AG09309 (cell line): Measurements from ENCODE around the gene AGAP5.
"Not testable (repeated sequence)": the region's sequence is repeated elsewhere in the genome, so short reads cannot be mapped to it uniquely, and the experiment has no call there.

Experiments used
- DNase-seq: peaks from one replicate; pipeline ENCODE4 v3.0.0-alpha.2; 2010; ENCODE audit warnings: low read depth
- H3K4me3 ChIP-seq: 2 replicates; pipeline ENCODE4 v1.5.1; 2011; ENCODE audit warnings: mild to moderate bottlenecking, low read depth, low read length, moderate library complexity; ENCODE audit not compliant: control insufficient read depth
- CTCF ChIP-seq: IDR thresholded peaks from 2 replicates; pipeline ENCODE4 v1.5.1; 2011; ENCODE audit warnings: mild to moderate bottlenecking, low read depth, low read length, inconsistent platforms; ENCODE audit not compliant: insufficient read depth, control insufficient read depth; ENCODE audit errors: missing control alignments

AGAP5 gene

GRCh38 chr10:73723516-73723915 is 25.6 kb upstream of the AGAP5 start:
- DNase-seq: no peak
- no peak for TF ChIP-seq CTCF
- no peak overlapping the region for H3K4me3 ChIP-seq

GRCh38 chr10:73720561-73720960 is 22.7 kb upstream of the AGAP5 start:
- H3K4me3 ChIP-seq, DNase-seq: not testable (repeated sequence)

GRCh38 chr10:73717556-73717955 is 19.6 kb upstream of the AGAP5 start:
- no peak for DNase-seq

GRCh38 chr10:73716251-73716650 is 18.3 kb upstream of the AGAP5 start:
- no peak for DNase-seq
- no peak overlapping the region for H3K4me3 ChIP-seq
- TF ChIP-seq CTCF: no peak

More at GRCh38 chr10:73717556-73717955, 19.6 kb upstream of the AGAP5 start:
- no peak overlapping the region for H3K4me3 ChIP-seq
- TF ChIP-seq CTCF: no peak

- not testable (repeated sequence) for DNase-seq, H3K4me3 ChIP-seq
These were observed 17.6 kb upstream of the AGAP5 start for GRCh38 chr10:73715179-73716156.

GRCh38 chr10:73714483-73714882 is 16.6 kb upstream of the AGAP5 start:
- not testable (repeated sequence) for H3K4me3 ChIP-seq, DNase-seq

- H3K4me3 ChIP-seq, DNase-seq: not testable (repeated sequence)
These were observed 16.0 kb upstream of the AGAP5 start for GRCh38 chr10:73713912-73714311.

GRCh38 chr10:73711683-73712082 is 13.8 kb upstream of the AGAP5 start:
- not testable (repeated sequence) for H3K4me3 ChIP-seq, DNase-seq

GRCh38 chr10:73708122-73708521 is 10.2 kb upstream of the AGAP5 start:
- not testable (repeated sequence) for DNase-seq, H3K4me3 ChIP-seq

GRCh38 chr10:73707628-73708027 is 9.7 kb upstream of the AGAP5 start:
- not testable (repeated sequence) for H3K4me3 ChIP-seq, DNase-seq

- DNase-seq, H3K4me3 ChIP-seq: not testable (repeated sequence)
These were observed 8.6 kb upstream of the AGAP5 start for GRCh38 chr10:73706488-73706887.

- H3K4me3 ChIP-seq, DNase-seq: not testable (repeated sequence)
These were observed 7.7 kb upstream of the AGAP5 start for GRCh38 chr10:73705506-73706072.

GRCh38 chr10:73703924-73704323 is 6.0 kb upstream of the AGAP5 start:
- H3K4me3 ChIP-seq, DNase-seq: not testable (repeated sequence)

GRCh38 chr10:73698819-73699218 is 910 bp upstream of the AGAP5 start:
- DNase-seq, H3K4me3 ChIP-seq: not testable (repeated sequence)

- not testable (repeated sequence) for H3K4me3 ChIP-seq, DNase-seq
These were observed 2.6 kb downstream of the AGAP5 start for GRCh38 chr10:73695302-73695701.
